ENCODE data around the gene CNPY1.

GRCh38 chr7:155488483-155489127 is 57.8 kb downstream of the CNPY1 start:
- TF ChIP-seq, protein P1, sequence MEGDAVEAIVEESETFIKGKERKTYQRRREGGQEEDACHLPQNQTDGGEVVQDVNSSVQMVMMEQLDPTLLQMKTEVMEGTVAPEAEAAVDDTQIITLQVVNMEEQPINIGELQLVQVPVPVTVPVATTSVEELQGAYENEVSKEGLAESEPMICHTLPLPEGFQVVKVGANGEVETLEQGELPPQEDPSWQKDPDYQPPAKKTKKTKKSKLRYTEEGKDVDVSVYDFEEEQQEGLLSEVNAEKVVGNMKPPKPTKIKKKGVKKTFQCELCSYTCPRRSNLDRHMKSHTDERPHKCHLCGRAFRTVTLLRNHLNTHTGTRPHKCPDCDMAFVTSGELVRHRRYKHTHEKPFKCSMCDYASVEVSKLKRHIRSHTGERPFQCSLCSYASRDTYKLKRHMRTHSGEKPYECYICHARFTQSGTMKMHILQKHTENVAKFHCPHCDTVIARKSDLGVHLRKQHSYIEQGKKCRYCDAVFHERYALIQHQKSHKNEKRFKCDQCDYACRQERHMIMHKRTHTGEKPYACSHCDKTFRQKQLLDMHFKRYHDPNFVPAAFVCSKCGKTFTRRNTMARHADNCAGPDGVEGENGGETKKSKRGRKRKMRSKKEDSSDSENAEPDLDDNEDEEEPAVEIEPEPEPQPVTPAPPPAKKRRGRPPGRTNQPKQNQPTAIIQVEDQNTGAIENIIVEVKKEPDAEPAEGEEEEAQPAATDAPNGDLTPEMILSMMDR (IDR thresholded peaks at IDR 0.05): no peak
- no peak for TF ChIP-seq POLR2A (IDR thresholded peaks at IDR 0.05)
